ENCODE data around the gene METTL16. TPM values are rescaled to one million over a fixed set of nuclear protein-coding genes. Genes with fewer than 3 reads are reported as not detected.

METTL16 gene
- total RNA-seq, 2 donors from 2014 or later: 35.8 to 49.9 TPM

GRCh38 chr17:2427215-2427614 is 84.5 kb downstream of the METTL16 start:
- H3K4me3 Mint-ChIP-seq: no peak overlapping the region
- H3K27me3 Mint-ChIP-seq: no peaks in the 10 kb centered on the region
- ATAC-seq (replicated peaks): no peak
- H3K27ac Mint-ChIP-seq: no peak overlapping the region
- no peaks in the 10 kb centered on the region for H3K4me1 Mint-ChIP-seq
- no peaks in the 10 kb centered on the region for H3K9me3 Mint-ChIP-seq
- H3K36me3 Mint-ChIP-seq (ENCODE audit: low read depth): peaks cover 49% of the 10 kb centered on the region

DNA sequence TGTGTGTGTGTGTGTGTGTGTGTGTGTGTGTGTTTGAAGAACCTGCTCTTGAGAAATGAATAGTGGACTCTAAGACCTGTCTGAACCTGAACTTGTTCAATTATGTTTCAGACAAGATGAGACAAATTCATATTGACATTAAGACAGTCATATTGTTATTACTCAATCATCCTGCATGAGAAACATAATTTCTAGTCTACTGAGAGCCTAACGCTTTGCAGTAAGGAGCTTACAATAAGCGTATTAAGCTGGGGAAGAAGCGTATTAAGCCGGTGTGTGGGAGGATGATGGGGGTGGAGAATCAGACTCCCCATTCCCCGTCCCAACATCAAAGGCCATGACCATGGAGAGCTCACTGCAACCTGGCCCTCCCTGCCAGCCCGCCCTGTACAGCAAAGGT is 88.4 kb downstream of the METTL16 start:
- no peak overlapping the region for H3K27ac Mint-ChIP-seq
- H3K27me3 Mint-ChIP-seq: no peaks in the 10 kb centered on the region
- H3K4me1 Mint-ChIP-seq: no peaks in the 10 kb centered on the region
- peaks cover 80% of the 10 kb centered on the region for H3K36me3 Mint-ChIP-seq (ENCODE audit: low read depth)
- ATAC-seq (replicated peaks): no peak
- no peaks in the 10 kb centered on the region for H3K9me3 Mint-ChIP-seq
- H3K4me3 Mint-ChIP-seq: no peak overlapping the region

- no peak for ATAC-seq (replicated peaks)
- Mint-ChIP-seq H3K9me3 (no peaks in the 10 kb centered on the region), H3K27me3 (no peaks in the 10 kb centered on the region), H3K4me3 (no peak overlapping the region), H3K36me3 (ENCODE audit: low read depth) (peaks cover 72% of the 10 kb centered on the region), H3K27ac (no peak overlapping the region), H3K4me1 (no peaks in the 10 kb centered on the region)
Observed at GRCh38 chr17:2421315-2422147, 90.2 kb downstream of the METTL16 start.

DNA sequence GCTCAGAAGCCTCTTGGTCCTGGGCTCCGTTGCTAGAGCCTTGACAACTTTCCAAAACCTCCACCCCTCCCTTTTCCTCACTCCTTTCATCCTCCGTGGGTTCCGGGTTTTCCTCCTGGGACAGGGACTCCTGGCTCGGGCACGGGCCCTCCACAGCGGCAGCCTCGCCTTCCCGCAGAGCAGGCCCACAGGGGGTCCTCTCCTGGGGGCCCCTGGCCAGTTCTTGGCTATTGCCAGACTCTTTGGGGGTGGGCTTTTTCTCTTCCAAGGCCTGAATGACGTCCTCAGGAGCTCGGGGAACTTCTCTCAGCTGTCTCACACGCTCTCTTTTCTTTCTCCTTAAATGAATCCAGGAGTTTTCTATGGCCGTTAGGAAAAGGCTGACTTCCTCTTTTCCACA is 91.5 kb downstream of the METTL16 start:
- no peak for ATAC-seq (replicated peaks)
- peaks cover 62% of the 10 kb centered on the region for H3K36me3 Mint-ChIP-seq (ENCODE audit: low read depth)
- H3K9me3 Mint-ChIP-seq: no peaks in the 10 kb centered on the region
- H3K27ac Mint-ChIP-seq: no peak overlapping the region
- H3K4me1 Mint-ChIP-seq: no peaks in the 10 kb centered on the region
- H3K27me3 Mint-ChIP-seq: no peaks in the 10 kb centered on the region
- H3K4me3 Mint-ChIP-seq: no peak overlapping the region

- Mint-ChIP-seq H3K4me1 (no peaks in the 10 kb centered on the region), H3K4me3 (no peak overlapping the region), H3K27ac (no peak overlapping the region), H3K36me3 (ENCODE audit: low read depth) (peaks cover 62% of the 10 kb centered on the region), H3K27me3 (no peaks in the 10 kb centered on the region), H3K9me3 (no peaks in the 10 kb centered on the region)
- ATAC-seq (replicated peaks): no peak
Observed at GRCh38 chr17:2419486-2419885, 92.2 kb downstream of the METTL16 start.

DNA sequence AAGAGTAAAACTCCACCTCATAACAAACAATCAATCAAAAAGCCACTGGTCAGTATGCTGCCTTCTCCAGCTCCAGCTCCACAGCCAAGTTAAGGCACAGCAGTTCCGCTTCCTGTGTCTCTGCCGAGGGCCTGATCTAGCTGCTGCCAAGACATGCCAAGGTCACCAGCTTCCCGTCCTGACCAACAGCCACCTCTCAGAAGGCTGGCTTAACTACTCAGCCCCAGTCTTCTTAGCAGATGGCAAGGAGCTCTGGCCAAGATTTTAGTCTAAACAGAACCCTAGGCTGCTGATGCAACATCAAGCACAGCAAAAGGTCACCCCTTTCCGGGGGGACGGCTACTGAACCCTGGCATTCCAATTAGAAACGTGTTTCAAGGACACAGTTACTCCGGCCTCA is 93.1 kb downstream of the METTL16 start:
- Mint-ChIP-seq H3K9me3 (no peaks in the 10 kb centered on the region), H3K36me3 (ENCODE audit: low read depth) (peaks cover 69% of the 10 kb centered on the region), H3K4me3 (no peak overlapping the region), H3K27ac (peak overlapping the region; percentile 25), H3K27me3 (no peaks in the 10 kb centered on the region), H3K4me1 (no peaks in the 10 kb centered on the region)
- no peak for ATAC-seq (replicated peaks)

GRCh38 chr17:2416010-2416734 is 95.5 kb downstream of the METTL16 start:
- H3K27ac Mint-ChIP-seq: peak overlapping the region; percentile 50
- H3K4me3 Mint-ChIP-seq: no peak overlapping the region
- no peaks in the 10 kb centered on the region for H3K4me1 Mint-ChIP-seq
- no peaks in the 10 kb centered on the region for H3K27me3 Mint-ChIP-seq
- peaks cover 51% of the 10 kb centered on the region for H3K36me3 Mint-ChIP-seq (ENCODE audit: low read depth)
- no peaks in the 10 kb centered on the region for H3K9me3 Mint-ChIP-seq
- peak; percentile 84 for ATAC-seq (replicated peaks)

GRCh38 chr17:2415081-2415480 is 96.6 kb downstream of the METTL16 start:
- Mint-ChIP-seq H3K9me3 (no peaks in the 10 kb centered on the region), H3K27me3 (no peaks in the 10 kb centered on the region), H3K4me3 (no peak overlapping the region), H3K27ac (no peak overlapping the region), H3K4me1 (no peaks in the 10 kb centered on the region), H3K36me3 (ENCODE audit: low read depth) (peaks cover 40% of the 10 kb centered on the region)
- ATAC-seq (replicated peaks): no peak

DNA sequence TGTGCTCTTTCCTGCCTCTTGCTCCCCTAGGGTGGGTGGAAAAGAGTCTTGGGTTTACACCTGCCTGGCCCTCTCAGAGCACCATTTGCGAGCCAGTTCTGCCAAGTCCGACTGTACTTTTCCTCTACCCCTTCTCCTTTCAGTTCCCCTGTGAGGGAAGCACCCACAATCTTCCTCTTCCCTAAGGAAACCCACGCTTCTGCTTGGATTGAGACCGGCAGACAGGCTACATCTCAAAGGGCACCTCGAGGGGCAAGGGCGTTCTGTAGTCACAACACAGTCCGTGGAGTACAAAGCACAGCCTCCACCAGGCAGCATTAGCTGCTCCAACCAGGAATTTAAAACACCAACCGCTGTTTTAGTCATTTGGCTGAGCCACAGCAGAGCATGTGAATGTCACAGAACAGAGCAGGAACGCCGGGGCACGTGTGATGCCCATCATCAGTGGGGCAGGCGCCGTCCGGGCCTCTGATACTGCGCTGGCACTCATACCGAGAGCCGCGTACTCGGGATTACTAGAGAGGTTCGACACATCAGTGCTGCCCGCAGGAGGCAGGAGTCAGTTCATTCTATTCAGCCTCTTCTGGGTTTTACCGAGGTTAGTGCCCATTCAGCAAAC is 97.1 kb downstream of the METTL16 start:
- no peak for ATAC-seq (replicated peaks)
- Mint-ChIP-seq H3K9me3 (no peaks in the 10 kb centered on the region), H3K4me1 (no peaks in the 10 kb centered on the region), H3K27ac (no peak overlapping the region), H3K4me3 (no peak overlapping the region), H3K27me3 (no peaks in the 10 kb centered on the region), H3K36me3 (ENCODE audit: low read depth) (peaks cover 35% of the 10 kb centered on the region)

DNA sequence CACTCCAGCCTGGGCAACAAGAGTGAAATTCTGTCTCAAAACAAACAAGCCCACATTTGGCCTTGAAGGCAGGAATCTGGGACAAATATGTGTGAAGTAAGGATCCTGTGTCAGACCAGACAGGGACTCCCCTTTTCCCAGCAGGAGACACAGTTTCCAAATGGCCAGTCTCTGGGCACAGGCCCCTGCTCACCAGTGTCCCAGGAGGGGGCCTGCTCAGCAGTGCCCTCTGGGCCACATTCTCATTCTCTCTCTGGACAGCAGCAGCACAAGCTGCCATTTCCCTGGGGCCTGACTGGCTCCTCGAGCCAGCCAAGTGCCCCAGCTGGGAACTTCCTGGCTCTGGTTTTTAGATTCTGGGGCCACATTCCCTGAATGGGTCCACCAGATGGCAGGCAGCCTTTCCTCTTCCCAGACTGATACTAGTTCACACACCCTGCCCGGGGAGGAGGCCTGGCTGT is 99.1 kb downstream of the METTL16 start:
- H3K27ac Mint-ChIP-seq: no peak overlapping the region
- ATAC-seq (replicated peaks): no peak

GRCh38 chr17:2410951-2411350 is 100.7 kb downstream of the METTL16 start:
- no peak for ATAC-seq (replicated peaks)
- H3K4me1 Mint-ChIP-seq: peaks cover 7% of the 10 kb centered on the region
- no peaks in the 10 kb centered on the region for H3K27me3 Mint-ChIP-seq
- H3K9me3 Mint-ChIP-seq: no peaks in the 10 kb centered on the region
- H3K36me3 Mint-ChIP-seq (ENCODE audit: low read depth): peaks cover 18% of the 10 kb centered on the region
- no peak overlapping the region for H3K4me3 Mint-ChIP-seq
- H3K27ac Mint-ChIP-seq: no peak overlapping the region

More for the DNA sequence above, 99.1 kb downstream of the METTL16 start:
- Mint-ChIP-seq H3K4me3 (no peak overlapping the region), H3K27me3 (no peaks in the 10 kb centered on the region), H3K9me3 (no peaks in the 10 kb centered on the region), H3K4me1 (no peaks in the 10 kb centered on the region), H3K36me3 (ENCODE audit: low read depth) (peaks cover 18% of the 10 kb centered on the region)

DNA sequence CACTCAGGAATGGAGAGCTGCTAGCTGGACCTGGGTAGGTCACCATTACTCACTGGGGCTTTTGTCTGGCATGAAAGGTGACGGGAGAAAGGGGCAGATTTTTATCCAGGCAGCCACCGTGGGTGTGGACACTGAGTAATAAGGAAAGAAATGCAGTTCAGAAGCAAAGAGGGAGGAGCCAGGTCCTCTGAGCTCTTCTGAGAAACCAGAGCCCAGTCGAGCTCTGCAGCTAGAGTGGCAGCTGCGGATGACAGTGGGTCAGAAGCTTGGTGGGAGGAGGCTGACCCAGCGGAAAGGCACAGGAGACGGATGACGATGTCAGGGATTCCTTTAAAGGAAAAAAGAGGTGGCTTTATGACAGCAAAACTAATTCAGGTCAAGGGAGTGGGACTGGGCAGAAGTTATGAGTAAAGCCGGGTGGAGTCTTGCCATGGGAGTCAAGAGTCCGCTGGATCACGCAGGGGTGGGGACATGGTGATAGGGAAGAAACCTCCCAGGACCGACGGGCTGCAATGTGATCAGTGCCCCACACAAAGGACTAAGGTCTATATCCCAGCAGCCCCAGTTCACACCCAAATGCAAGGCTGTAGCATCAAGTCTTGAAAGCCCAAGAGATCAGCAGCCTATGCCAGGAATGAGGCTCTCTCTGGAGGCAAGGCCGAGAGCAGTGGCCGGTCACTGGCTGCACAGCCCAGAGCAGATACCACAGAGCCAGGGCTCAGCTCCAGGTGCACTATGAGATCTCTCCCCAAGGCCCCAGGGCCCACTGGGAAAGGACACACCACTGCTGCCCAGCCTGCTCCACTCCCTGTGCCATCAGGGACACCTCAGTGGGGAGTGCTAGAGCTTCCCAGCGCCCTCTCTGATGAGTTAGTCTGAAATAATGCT is 104.5 kb downstream of the METTL16 start:
- H3K27me3 Mint-ChIP-seq: no peaks in the 10 kb centered on the region
- peak; percentile 83 for ATAC-seq (replicated peaks)
- peaks cover 16% of the 10 kb centered on the region for H3K4me1 Mint-ChIP-seq
- peak overlapping the region; percentile 16 for H3K4me3 Mint-ChIP-seq
- H3K36me3 Mint-ChIP-seq (ENCODE audit: low read depth): peaks cover 9% of the 10 kb centered on the region
- peak overlapping the region; percentile 66 for H3K27ac Mint-ChIP-seq
- no peaks in the 10 kb centered on the region for H3K9me3 Mint-ChIP-seq

DNA sequence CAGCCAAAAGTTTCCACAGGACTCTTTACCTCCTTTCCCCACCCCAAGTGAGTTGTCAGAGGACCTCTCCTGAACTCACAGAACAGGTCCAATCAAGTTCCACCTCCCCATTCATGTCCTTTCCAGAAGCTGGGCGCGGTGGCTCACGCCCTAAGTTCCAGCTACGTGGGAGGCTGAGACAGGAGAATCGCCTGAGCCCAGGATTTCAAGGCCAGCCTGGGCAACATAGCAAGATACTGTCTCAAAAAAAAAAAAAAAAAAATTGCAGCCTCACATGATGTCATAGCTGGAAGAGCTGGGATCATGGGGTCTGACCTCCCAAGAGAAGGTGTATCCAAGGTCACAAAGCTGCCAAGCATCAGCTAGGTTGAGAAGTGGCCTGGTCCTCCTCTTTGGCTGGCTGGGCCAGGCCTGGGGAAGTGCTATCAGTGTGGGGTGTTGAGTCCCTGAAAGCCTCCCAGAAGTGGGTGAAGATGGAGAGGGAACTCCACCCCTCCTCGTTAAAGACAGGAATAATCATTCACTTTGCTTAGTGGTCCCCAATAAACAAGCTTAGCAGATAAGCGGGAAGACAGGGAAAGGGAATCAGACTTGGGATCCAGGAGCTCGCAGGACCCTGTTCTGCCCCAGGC is 105.3 kb downstream of the METTL16 start:
- H3K36me3 Mint-ChIP-seq (ENCODE audit: low read depth): peaks cover 11% of the 10 kb centered on the region
- H3K27ac Mint-ChIP-seq: peak overlapping the region; percentile 66
- H3K4me3 Mint-ChIP-seq: peak overlapping the region; percentile 16
- H3K4me1 Mint-ChIP-seq: peaks cover 16% of the 10 kb centered on the region
- H3K27me3 Mint-ChIP-seq: no peaks in the 10 kb centered on the region
- H3K9me3 Mint-ChIP-seq: no peaks in the 10 kb centered on the region
- ATAC-seq (replicated peaks): no peak
